GM12878 (cell line): Measurements from ENCODE around the gene CALHM3. TPM values are rescaled to one million over a fixed set of nuclear protein-coding genes. Genes with fewer than 3 reads are reported as not detected.
A peak's percentile ranks its signal among the peaks of the same experiment; 100 is the strongest.

Experiments
- ATF7 ChIP-seq: fragments of 450-650 bp; IDR thresholded peaks from 2 replicates; pipeline ENCODE4 v1.6.1; 2016; ENCODE audit warnings: low read depth, mild to moderate bottlenecking
- BCL3 ChIP-seq: IDR thresholded peaks from 2 replicates; pipeline ENCODE4 v1.6.1; 2011; ENCODE audit warnings: borderline replicate concordance, low read depth, mild to moderate bottlenecking, moderate library complexity, low read length; ENCODE audit not compliant: insufficient read depth, poor library complexity, severe bottlenecking
- EGR1 ChIP-seq, 2 experiments: IDR thresholded peaks; 1 replicate in 1 of 2; 2 replicates in 1 of 2; pipeline ENCODE4 v1.6.1; 2011 to 2012; ENCODE audit warnings: low read depth in 2 of 2, low read length in 2 of 2, borderline replicate concordance in 1 of 2, mild to moderate bottlenecking in 1 of 2, moderate library complexity in 1 of 2
- EP300 ChIP-seq, 2 experiments: fragments of 150-350 bp in 1 of 2; IDR thresholded peaks; 2 replicates each; pipeline ENCODE4 v1.6.1; 2011 to 2012; ENCODE audit warnings: low read depth in 2 of 2, low read length in 2 of 2, borderline replicate concordance in 1 of 2, improper control_type of control experiment in 1 of 2, inconsistent platforms in 1 of 2; ENCODE audit not compliant: control insufficient read depth in 1 of 2
- MYB ChIP-seq: fragments of 150-350 bp; IDR thresholded peaks from 2 replicates; pipeline ENCODE4 v1.6.1; 2014; ENCODE audit warnings: mild to moderate bottlenecking, low read depth, low read length, borderline replicate concordance
- PKNOX1 ChIP-seq: fragments of 450-650 bp; IDR thresholded peaks from 2 replicates; pipeline ENCODE4 v1.6.1; 2016; ENCODE audit warnings: mild to moderate bottlenecking
- PML ChIP-seq: IDR thresholded peaks from 2 replicates; pipeline ENCODE4 v1.6.1; 2012; ENCODE audit warnings: low read length, inconsistent platforms
- RAD21 ChIP-seq: IDR thresholded peaks from 2 replicates; pipeline ENCODE4 v1.6.1; 2011; ENCODE audit warnings: mild to moderate bottlenecking, low read depth, low read length, moderate library complexity; ENCODE audit not compliant: insufficient read depth
- RUNX3 ChIP-seq: IDR thresholded peaks from 2 replicates; pipeline ENCODE4 v1.6.1; 2012; ENCODE audit warnings: low read length, inconsistent platforms
- SIX5 ChIP-seq: IDR thresholded peaks from 2 replicates; pipeline ENCODE4 v1.6.1; 2011; ENCODE audit warnings: mild to moderate bottlenecking, low read depth, low read length, moderate library complexity; ENCODE audit not compliant: severe bottlenecking
- SMARCA5 ChIP-seq: fragments of 450-650 bp; IDR thresholded peaks from 2 replicates; pipeline ENCODE4 v1.6.1; 2017; ENCODE audit warnings: mild to moderate bottlenecking
- TBL1XR1 ChIP-seq: IDR thresholded peaks from 2 replicates; pipeline ENCODE4 v1.6.1; 2012; ENCODE audit warnings: low read depth, low read length, improper control_type of control experiment
- ZBTB11 ChIP-seq: fragments of 450-650 bp; formaldehyde crosslinking; IDR thresholded peaks from 2 replicates; pipeline ENCODE4 v1.5.0; 2022; ENCODE audit warnings: mild to moderate bottlenecking, missing genetic modification characterization
- ZNF207 ChIP-seq: fragments of 450-650 bp; IDR thresholded peaks from 2 replicates; pipeline ENCODE4 v1.6.1; 2014; ENCODE audit warnings: antibody characterized with exemption, mild to moderate bottlenecking, borderline replicate concordance
- polyA plus RNA-seq, 11 experiments: library from polyadenylated mRNA; depleted of rRNA in 4 of 11; unstranded in 6 of 11; stranded (reverse) in 5 of 11; fragments of >200 nt; fragmentation: Nextera tagmentation in 4 of 11; fragmentation: Illumina TruSeq in 1 of 11; extraction: Ambion mirVana in 4 of 11; extraction: Trizol in 1 of 11; gene quantifications; 1 replicate in 1 of 11; 2 replicates in 10 of 11; pipeline versions ENCODE4 v1.2.1 to v1.2.3, GENCODE V29; 2011 to 2016; ENCODE audit warnings: inconsistent platforms in 2 of 11, missing spikeins in 2 of 11, low read depth in 1 of 11
- total RNA-seq, 4 experiments: library from RNA; depleted of rRNA in 3 of 4; stranded (reverse); fragments of >200 nt in 3 of 4; fragmentation: Illumina TruSeq in 1 of 4; extraction: Trizol in 1 of 4; gene quantifications; 2 replicates each; pipeline versions ENCODE4 v1.2.1 to v1.2.3, GENCODE V29; 2013 to 2021
- TF ChIP-seq, protein P1 (sequence below): IDR thresholded peaks from 2 replicates; pipeline ENCODE4 v1.6.1; 2011; ENCODE audit warnings: borderline replicate concordance, low read depth, mild to moderate bottlenecking, moderate library complexity, mixed read lengths, low read length; ENCODE audit not compliant: insufficient read depth; ENCODE audit errors: extremely low read length
- TF ChIP-seq, protein P2 (sequence below): IDR thresholded peaks from 2 replicates; pipeline ENCODE4 v1.6.1; 2012; ENCODE audit warnings: low read depth, low read length, improper control_type of control experiment
- TF ChIP-seq, protein P3 (sequence below): fragments of 450-650 bp; IDR thresholded peaks from 2 replicates; pipeline ENCODE4 v1.6.1; 2017; ENCODE audit warnings: mild to moderate bottlenecking, moderate library complexity

Gene CALHM3
- total and polyA plus RNA-seq, 10 of the 15 experiments (the other 5 are each of a cell fraction or from before 2014, with no cell fraction given), result 0.03 to 0.42 (median 0.11) TPM; not detected in 5

- TF ChIP-seq, protein P1, sequence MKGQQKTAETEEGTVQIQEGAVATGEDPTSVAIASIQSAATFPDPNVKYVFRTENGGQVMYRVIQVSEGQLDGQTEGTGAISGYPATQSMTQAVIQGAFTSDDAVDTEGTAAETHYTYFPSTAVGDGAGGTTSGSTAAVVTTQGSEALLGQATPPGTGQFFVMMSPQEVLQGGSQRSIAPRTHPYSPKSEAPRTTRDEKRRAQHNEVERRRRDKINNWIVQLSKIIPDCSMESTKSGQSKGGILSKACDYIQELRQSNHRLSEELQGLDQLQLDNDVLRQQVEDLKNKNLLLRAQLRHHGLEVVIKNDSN, result no peak
- no peak for TF ChIP-seq PML
- TF ChIP-seq, protein P2, sequence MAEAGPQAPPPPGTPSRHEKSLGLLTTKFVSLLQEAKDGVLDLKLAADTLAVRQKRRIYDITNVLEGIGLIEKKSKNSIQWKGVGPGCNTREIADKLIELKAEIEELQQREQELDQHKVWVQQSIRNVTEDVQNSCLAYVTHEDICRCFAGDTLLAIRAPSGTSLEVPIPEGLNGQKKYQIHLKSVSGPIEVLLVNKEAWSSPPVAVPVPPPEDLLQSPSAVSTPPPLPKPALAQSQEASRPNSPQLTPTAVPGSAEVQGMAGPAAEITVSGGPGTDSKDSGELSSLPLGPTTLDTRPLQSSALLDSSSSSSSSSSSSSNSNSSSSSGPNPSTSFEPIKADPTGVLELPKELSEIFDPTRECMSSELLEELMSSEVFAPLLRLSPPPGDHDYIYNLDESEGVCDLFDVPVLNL, result no peak
- TF ChIP-seq BCL3, result no peak
- TF ChIP-seq SMARCA5, result no peak
- TF ChIP-seq PKNOX1, result 0 out of 2 replicates have a peak, but pooled peaks have one; percentile 2
- TF ChIP-seq, protein P3, sequence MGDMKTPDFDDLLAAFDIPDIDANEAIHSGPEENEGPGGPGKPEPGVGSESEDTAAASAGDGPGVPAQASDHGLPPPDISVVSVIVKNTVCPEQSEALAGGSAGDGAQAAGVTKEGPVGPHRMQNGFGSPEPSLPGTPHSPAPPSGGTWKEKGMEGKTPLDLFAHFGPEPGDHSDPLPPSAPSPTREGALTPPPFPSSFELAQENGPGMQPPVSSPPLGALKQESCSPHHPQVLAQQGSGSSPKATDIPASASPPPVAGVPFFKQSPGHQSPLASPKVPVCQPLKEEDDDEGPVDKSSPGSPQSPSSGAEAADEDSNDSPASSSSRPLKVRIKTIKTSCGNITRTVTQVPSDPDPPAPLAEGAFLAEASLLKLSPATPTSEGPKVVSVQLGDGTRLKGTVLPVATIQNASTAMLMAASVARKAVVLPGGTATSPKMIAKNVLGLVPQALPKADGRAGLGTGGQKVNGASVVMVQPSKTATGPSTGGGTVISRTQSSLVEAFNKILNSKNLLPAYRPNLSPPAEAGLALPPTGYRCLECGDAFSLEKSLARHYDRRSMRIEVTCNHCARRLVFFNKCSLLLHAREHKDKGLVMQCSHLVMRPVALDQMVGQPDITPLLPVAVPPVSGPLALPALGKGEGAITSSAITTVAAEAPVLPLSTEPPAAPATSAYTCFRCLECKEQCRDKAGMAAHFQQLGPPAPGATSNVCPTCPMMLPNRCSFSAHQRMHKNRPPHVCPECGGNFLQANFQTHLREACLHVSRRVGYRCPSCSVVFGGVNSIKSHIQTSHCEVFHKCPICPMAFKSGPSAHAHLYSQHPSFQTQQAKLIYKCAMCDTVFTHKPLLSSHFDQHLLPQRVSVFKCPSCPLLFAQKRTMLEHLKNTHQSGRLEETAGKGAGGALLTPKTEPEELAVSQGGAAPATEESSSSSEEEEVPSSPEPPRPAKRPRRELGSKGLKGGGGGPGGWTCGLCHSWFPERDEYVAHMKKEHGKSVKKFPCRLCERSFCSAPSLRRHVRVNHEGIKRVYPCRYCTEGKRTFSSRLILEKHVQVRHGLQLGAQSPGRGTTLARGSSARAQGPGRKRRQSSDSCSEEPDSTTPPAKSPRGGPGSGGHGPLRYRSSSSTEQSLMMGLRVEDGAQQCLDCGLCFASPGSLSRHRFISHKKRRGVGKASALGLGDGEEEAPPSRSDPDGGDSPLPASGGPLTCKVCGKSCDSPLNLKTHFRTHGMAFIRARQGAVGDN, result no peak
- TF ChIP-seq MYB, result no peak
- no peak for TF ChIP-seq EP300 (IDR thresholded peaks at IDR 0.05; ENCODE audit: borderline replicate concordance in 1 of 2, control insufficient read depth in 1 of 2, low read depth in 2 of 2, low read length in 2 of 2)
- TF ChIP-seq ATF7, result no peak; the same call in 1 of the 2 replicates
- peak; percentile 6; the same call in 1 of the 2 replicates for TF ChIP-seq ZNF207
- no peak for TF ChIP-seq RAD21
- TF ChIP-seq RUNX3, result no peak
- no peak for TF ChIP-seq SIX5
- TF ChIP-seq TBL1XR1, result no peak
- TF ChIP-seq EGR1 (IDR thresholded peaks at IDR 0.05; ENCODE audit: borderline replicate concordance in 1 of 2, low read depth in 2 of 2, low read length in 2 of 2), result no peak
- no peak for TF ChIP-seq ZBTB11 (CRISPR knock-in tag)
Measured at GRCh38 chr10:103490986-103491314, 11.9 kb upstream of the CALHM3 start (continued).
